G401 (cell line): ENCODE data around the gene RPL36AL. TPM values are rescaled to one million over a fixed set of nuclear protein-coding genes. Genes with fewer than 3 reads are reported as not detected.

Experiments used
- DNase-seq: peaks from one replicate; pipeline ENCODE4 v3.0.0-alpha.2; 2015; ENCODE audit warnings: low spot score
- in situ Hi-C: cut with HindIII; loops from 2 replicates; pipeline ENCODE4 v1.10.0; 2016; ENCODE audit warnings: low sequenced_read_pairs, mixed read lengths
- total RNA-seq: library from RNA; depleted of rRNA; stranded (reverse); fragments of >200 nt; shearing (Covaris generic); gene quantifications from 2 replicates; pipeline ENCODE4 v1.2.3, GENCODE V29; 2014; rRNA removed

Gene RPL36AL
- total RNA-seq, 1 experiment from 2014 or later, result 173 TPM

- no peak for DNase-seq
These were observed 36.4 kb downstream of the RPL36AL start for GRCh38 chr14:49584058-49584457.

GRCh38 chr14:49583629-49584028 lies 36.8 kb downstream of the RPL36AL start:
- in situ Hi-C loops, result no loop called here
- no peak for DNase-seq

More at GRCh38 chr14:49584058-49584457, 36.4 kb downstream of the RPL36AL start:
- in situ Hi-C loops, result no loop called here

DNA sequence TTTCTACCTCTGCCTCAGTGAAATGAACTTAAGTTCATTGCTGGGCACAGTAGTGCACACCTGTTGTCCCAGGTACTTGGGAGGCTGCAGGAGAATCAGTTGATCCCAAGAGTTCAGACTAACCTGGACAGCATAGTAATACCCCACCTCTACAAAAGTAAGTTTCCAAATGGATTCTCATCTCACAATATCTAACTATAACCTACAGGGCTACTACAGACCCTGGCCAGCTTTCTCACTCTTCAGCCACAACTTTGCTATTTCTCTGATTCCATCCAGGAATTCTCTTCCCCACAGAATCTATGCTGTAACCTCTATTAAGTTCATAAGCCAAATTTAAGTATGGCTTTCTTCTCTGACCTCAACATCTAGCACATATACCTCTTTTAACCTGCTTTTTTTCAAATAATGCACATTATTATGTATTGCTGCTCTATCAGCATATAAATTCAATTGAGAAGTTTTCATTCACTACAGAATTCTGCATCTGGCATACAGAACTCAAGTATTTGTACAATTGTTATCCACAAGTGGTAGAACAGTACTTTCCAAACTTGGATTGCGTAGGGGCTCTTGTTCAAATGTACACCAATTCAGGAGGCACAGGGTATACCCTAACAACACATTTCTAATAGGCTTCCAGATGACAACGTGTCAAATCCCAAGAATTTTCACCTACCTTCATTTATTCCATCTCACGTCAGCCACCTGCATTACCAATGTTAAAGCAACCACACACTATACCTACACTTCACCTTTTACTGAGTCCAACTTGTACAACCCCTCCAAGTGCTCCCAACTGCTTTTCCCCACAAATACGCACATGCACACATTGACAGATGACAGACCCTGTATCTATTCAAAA lies 38.1 kb downstream of the RPL36AL start:
- DNase-seq, result no peak
- in situ Hi-C loops, result no loop called here

DNA sequence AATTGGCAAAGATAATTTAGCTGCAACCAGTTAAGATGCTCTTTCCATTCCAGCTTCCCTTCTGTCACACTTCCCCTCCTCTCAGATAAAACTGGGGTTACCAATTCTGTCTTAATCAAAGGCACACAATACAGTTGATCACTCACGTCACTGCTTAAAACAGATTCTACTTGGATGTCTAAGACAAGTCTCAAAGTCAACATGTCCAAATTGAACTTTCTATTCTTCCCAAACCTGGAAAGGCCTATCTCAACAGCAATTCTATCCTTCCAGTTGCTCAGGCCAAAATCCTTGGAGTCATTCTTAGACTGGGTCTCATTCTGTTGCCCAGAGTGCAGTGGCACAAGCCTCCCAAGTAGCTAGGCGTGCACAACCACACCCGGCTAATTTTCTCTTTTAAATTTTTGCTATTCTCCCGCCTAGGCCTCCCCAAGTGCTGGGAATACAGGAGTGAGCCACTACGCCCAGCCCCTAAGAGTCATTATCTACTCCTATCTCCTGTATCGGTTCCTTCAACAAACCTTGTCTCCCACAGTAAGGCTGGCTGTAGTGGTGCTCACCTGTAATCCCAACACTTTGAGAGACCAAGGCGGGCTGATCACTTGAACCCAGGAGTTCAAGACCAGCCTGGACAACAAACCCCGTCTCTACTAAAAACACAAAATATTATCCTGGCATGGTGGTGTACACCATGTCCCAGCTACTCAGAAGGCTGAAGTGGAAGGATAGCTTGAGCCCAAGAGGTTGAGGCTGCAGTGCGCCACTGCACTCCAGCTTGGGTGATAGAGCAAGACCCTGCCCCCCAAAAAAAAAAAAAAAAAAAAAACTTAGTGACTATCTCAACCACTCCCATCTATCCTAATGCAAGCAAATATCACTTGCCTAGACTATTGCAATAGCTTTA lies 39.0 kb downstream of the RPL36AL start:
- DNase-seq, result no peak
- in situ Hi-C loops, result no loop called here

DNA sequence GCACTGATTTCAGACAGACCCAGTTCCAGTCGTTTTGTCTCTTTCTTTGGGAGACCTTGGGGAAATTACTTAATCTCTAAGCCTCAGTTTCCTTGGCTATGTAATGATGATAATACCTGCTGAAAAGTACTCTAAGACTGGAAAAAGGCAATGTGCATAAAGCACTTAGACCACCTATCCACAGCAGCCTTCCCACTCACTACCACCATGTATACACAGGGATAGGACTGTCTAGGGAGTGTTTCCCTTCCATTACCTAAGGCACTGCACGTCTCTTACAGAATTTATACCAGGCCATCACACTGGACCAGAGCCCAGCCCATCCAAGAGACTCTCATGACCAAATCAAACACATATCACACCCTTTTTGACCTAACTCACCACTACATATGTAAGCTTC lies 40.6 kb downstream of the RPL36AL start:
- in situ Hi-C loops, result no loop called here

GRCh38 chr14:49578141-49578540 lies 42.3 kb downstream of the RPL36AL start:
- no peak for DNase-seq
- in situ Hi-C loops, result no loop called here

More for the DNA sequence above, 40.6 kb downstream of the RPL36AL start:
- DNase-seq, result no peak

DNA sequence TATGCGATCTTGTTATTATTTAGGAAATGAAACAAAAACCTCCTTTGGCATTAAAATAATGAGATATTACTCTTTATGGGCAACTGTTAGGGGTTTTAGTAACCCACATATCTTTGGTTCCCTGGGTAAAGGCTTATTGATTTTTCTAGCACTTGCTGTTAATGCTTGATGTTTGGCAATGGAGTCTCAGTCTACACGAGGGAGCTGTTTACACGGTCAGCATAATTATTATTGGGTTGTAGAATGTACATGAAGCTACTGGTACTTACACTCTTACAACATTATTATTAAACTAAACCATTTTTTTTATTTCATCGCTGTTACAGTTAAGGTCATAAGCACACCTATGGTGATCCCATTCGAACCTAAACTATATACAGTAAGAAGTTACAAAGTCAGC lies 46.4 kb downstream of the RPL36AL start:
- in situ Hi-C loops, result no loop called here
- DNase-seq, result no peak

- in situ Hi-C loops, result no loop called here
- no peak for DNase-seq
These were observed 51.1 kb downstream of the RPL36AL start for GRCh38 chr14:49569281-49569680.

Other genes starting within 250 kb of the RPL36AL start
- gene RPS29, start 34.2 kb downstream of the RPL36AL start, total RNA-seq, result 3,018 and 4,408 TPM in 2 replicates
- gene LRR1, start 21.7 kb downstream of the RPL36AL start, total RNA-seq, result 28.6 and 41.1 TPM in 2 replicates
- 47.9 and 58.3 TPM in 2 replicates for gene MGAT2, start 173 bp upstream of the RPL36AL start, total RNA-seq
- gene DNAAF2, start 14.6 kb upstream of the RPL36AL start, total RNA-seq, result 16.2 and 21.7 TPM in 2 replicates
- gene POLE2, start 67.6 kb upstream of the RPL36AL start, total RNA-seq, result 43.9 and 69.6 TPM in 2 replicates
- gene KLHDC1, start 72.5 kb upstream of the RPL36AL start, total RNA-seq, result 0.85 and 1.0 TPM in 2 replicates
- 48.8 and 83.5 TPM in 2 replicates for gene KLHDC2, start 147.5 kb upstream of the RPL36AL start, total RNA-seq
- 31.1 and 61.2 TPM in 2 replicates for gene NEMF, start 232.2 kb upstream of the RPL36AL start, total RNA-seq